A549 (cell line): ENCODE data around the gene OR4N5. TPM values are rescaled to one million over a fixed set of nuclear protein-coding genes. Genes with fewer than 3 reads are reported as not detected.

Experiments used
- ATAC-seq, 2 experiments: fragments of 200-7000 bp in 1 of 2; fragments of >200 bp in 1 of 2; cut with Nextera tagmentation in 1 of 2; cut with Tn5 transposase in 1 of 2; 3 replicates each; pipeline versions ENCODE4 v1.8.0 to v1.9.1; 2018 to 2020; ENCODE audit warnings: mild to moderate bottlenecking in 1 of 2, moderate library complexity in 1 of 2
- CTCF ChIA-PET: fragments of 300-600 bp; sonication (Branson Sonifier 250); formaldehyde crosslinking; extraction: SDS; loops from one replicate; lab custom pipeline; 2021; ENCODE audit warnings: antibody characterized with exemption, inconsistent platforms; lab: Yijun Ruan, JAX
- POLR2A ChIA-PET: fragments of 350-600 bp; formaldehyde crosslinking; extraction: SDS; loops from one replicate; lab custom pipeline; 2021; ENCODE audit warnings: antibody characterized with exemption, inconsistent platforms; lab: Yijun Ruan, JAX
- DNase-seq, 2 experiments: peaks; one replicate each; pipeline versions ENCODE4 v3.0.0 to v3.0.0-alpha.2; 2011 to 2016; ENCODE audit warnings: low read depth in 1 of 2, low spot score in 1 of 2
- FAIRE-seq: peaks from 2 replicates; lab custom pipeline; 2011; peaks lifted over from hg19 to GRCh38; lab: Jason Lieb, UNC
- H3K27ac ChIP-seq, 2 experiments: fragments of >200 bp; sonication (Bioruptor Twin); formaldehyde crosslinking; 3 replicates each; pipeline ENCODE4 v1.5.1; 2016 to 2017
- H3K4me1 ChIP-seq: fragments of >200 bp; sonication (Bioruptor Twin); formaldehyde crosslinking; 3 replicates; pipeline ENCODE4 v1.6.1; 2016
- H3K4me2 ChIP-seq: fragments of >200 bp; sonication (Bioruptor Twin); formaldehyde crosslinking; 3 replicates; pipeline ENCODE4 v1.6.1; 2016
- H3K4me3 ChIP-seq: fragments of >200 bp; sonication (Bioruptor Twin); formaldehyde crosslinking; 3 replicates; pipeline ENCODE4 v1.5.1; 2016
- H3K9me3 ChIP-seq: fragments of >200 bp; sonication (Bioruptor Twin); formaldehyde crosslinking; 3 replicates; pipeline ENCODE4 v1.6.1; 2016
- CHD4 ChIP-seq: fragments of 200-600 bp; sonication (generic); IDR thresholded peaks from 2 replicates; pipeline ENCODE4 v1.6.1; 2016; ENCODE audit warnings: antibody characterized with exemption, mild to moderate bottlenecking, borderline replicate concordance
- EHF ChIP-seq: fragments of 250-450 bp; sonication (Bioruptor Pico); IDR thresholded peaks from 2 replicates; pipeline ENCODE4 v1.5.0; 2020; ENCODE audit warnings: mild to moderate bottlenecking
- ESRRA ChIP-seq: fragments of 150-350 bp; IDR thresholded peaks from 2 replicates; pipeline ENCODE4 v1.6.1; 2014; ENCODE audit warnings: mild to moderate bottlenecking, low read length, borderline replicate concordance
- FOSB ChIP-seq: fragments of 250-450 bp; sonication (Bioruptor Pico); IDR thresholded peaks from 2 replicates; pipeline ENCODE4 v1.5.0; 2020; ENCODE audit warnings: mild to moderate bottlenecking, moderate library complexity
- HOXA7 ChIP-seq: fragments of 250-450 bp; sonication (Bioruptor Pico); IDR thresholded peaks from 2 replicates; pipeline ENCODE4 v1.5.0; 2020; ENCODE audit warnings: mild to moderate bottlenecking, moderate library complexity
- JUNB ChIP-seq: fragments of >200 bp; sonication (Bioruptor Twin); formaldehyde crosslinking; IDR thresholded peaks from 2 replicates; pipeline ENCODE4 v1.6.1; 2016
- MAFK ChIP-seq: fragments of 450-650 bp; IDR thresholded peaks from 2 replicates; pipeline ENCODE4 v1.6.1; 2014; ENCODE audit not compliant: partially characterized antibody
- MAZ ChIP-seq: fragments of 150-350 bp; IDR thresholded peaks from 2 replicates; pipeline ENCODE4 v1.6.1; 2014; ENCODE audit warnings: antibody characterized with exemption, low read depth, low read length, borderline replicate concordance
- NFE2L2 ChIP-seq: fragments of 150-350 bp; conservative IDR thresholded peaks from 2 replicates; pipeline ENCODE4 v1.6.1; 2014; ENCODE audit warnings: low read length
- NPAS2 ChIP-seq: fragments of 250-450 bp; sonication (Bioruptor Pico); IDR thresholded peaks from 2 replicates; pipeline ENCODE4 v1.8.0; 2022; ENCODE audit warnings: mild to moderate bottlenecking, moderate library complexity, borderline replicate concordance
- POLR2A ChIP-seq: IDR thresholded peaks from 2 replicates; pipeline ENCODE4 v1.6.1; 2012; ENCODE audit warnings: mild to moderate bottlenecking, low read length
- POLR2AphosphoS2 ChIP-seq: conservative IDR thresholded peaks from 2 replicates; pipeline ENCODE4 v1.6.1; 2012; ENCODE audit warnings: low read length, improper control_type of control experiment, inconsistent platforms
- RAD21 ChIP-seq, 2 experiments: fragments of >200 bp in 1 of 2; sonication (Bioruptor Twin) in 1 of 2; formaldehyde crosslinking in 1 of 2; IDR thresholded peaks in 1 of 2; conservative IDR thresholded peaks in 1 of 2; 2 replicates in 1 of 2; 3 replicates in 1 of 2; pipeline ENCODE4 v1.6.1; 2012 to 2018; ENCODE audit warnings: inconsistent platforms in 1 of 2
- RFX5 ChIP-seq: fragments of 450-650 bp; IDR thresholded peaks from 2 replicates; pipeline ENCODE4 v1.7.1; 2014; ENCODE audit warnings: antibody characterized with exemption, mild to moderate bottlenecking, moderate library complexity
- RNF2 ChIP-seq: fragments of 200-600 bp; sonication (generic); IDR thresholded peaks from 2 replicates; pipeline ENCODE4 v1.6.1; 2016; ENCODE audit warnings: low read depth, mild to moderate bottlenecking, antibody characterized with exemption, moderate library complexity, borderline replicate concordance
- SMC3 ChIP-seq: fragments of >200 bp; sonication (Bioruptor Twin); formaldehyde crosslinking; IDR thresholded peaks from 3 replicates; pipeline ENCODE4 v1.6.1; 2018; ENCODE audit warnings: inconsistent platforms
- ZNF302 ChIP-seq: fragments of 250-450 bp; sonication (Bioruptor Pico); IDR thresholded peaks from 2 replicates; pipeline ENCODE4 v1.9.0; 2021; ENCODE audit warnings: inconsistent platforms, mild to moderate bottlenecking, moderate library complexity
- WGBS: methylation state at CpG from one replicate; pipeline ENCODE4 v1.1.6; 2017; ENCODE audit errors: missing lambda C conversion rate; 5-methylcytosine and 5-hydroxymethylcytosine counted together
- polyA plus RNA-seq, 4 experiments: library from polyadenylated mRNA; depleted of rRNA in 3 of 4; stranded (reverse); fragments of >200 nt; fragmentation: RNase III in 1 of 4; extraction: RNeasy Plus Mini Kit Qiagen cat#74134 plus additional on column Dnase treatment in 1 of 4; gene quantifications; 2 replicates in 3 of 4; 3 replicates in 1 of 4; pipeline ENCODE4 v1.2.3, GENCODE V29; 2011 to 2017
- small RNA-seq, 6 experiments: library from RNA; depleted of rRNA; stranded (forward); fragments of <200 nt; gene quantifications; one replicate each; pipeline ENCODE3, GENCODE V24; 2012
- TF ChIP-seq, protein P1 (sequence below): fragments of 250-450 bp; sonication (Bioruptor Pico); IDR thresholded peaks from 2 replicates; pipeline ENCODE4 v1.5.0; 2020; ENCODE audit warnings: low read depth, mild to moderate bottlenecking, moderate library complexity
- TF ChIP-seq, protein P2 (sequence below): fragments of 150-350 bp; IDR thresholded peaks from 2 replicates; pipeline ENCODE4 v1.6.1; 2014; ENCODE audit warnings: low read depth, mild to moderate bottlenecking, low read length
- TF ChIP-seq, protein P3 (sequence below): IDR thresholded peaks from 2 replicates; pipeline ENCODE4 v1.6.1; 2012

OR4N5 gene
- polyA plus RNA-seq, 2 of the 4 experiments (the other 2 are of a cell fraction): not detected

DNA sequence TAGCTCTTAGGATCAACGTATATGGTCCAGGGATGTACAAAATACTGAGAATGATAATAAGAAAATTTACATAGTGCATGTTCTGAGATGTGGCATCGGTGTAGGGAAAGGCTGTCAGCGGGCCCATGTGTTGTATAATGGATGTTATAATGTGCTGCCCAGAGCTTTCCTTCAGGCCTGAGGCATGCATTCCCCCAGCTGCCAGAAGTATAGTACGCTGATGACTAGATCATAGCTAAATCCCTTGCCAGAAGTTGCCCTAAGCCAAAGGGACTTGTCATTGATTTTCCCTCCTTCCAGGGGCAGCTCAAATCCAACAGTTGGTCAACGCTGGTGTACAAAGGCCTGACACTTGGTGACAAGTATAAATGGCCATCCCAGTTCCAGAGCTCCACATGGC, 45.6 kb downstream of the OR4N5 start:
- DNase-seq (no peak), FAIRE-seq (no peak), ATAC-seq (no peak)
- WGBS: 29% methylated on average over 5 of the region's 5 CpGs
- no peaks in the 10 kb centered on the region for H3K9me3 ChIP-seq
- no peaks in the 10 kb centered on the region for H3K4me1 ChIP-seq
- POLR2A ChIA-PET: no interaction called here
- H3K4me2 ChIP-seq: no peak overlapping the region
- H3K27ac ChIP-seq: no peak overlapping the region
- CTCF ChIA-PET: interaction anchor here (0.7 kb wide), 1 partner anchor 22 kb away, joined by 3 read pairs; no protein-coding TSS in a partner anchor
- no peak for TF ChIP-seq RNF2
- no peak for TF ChIP-seq NFE2L2
- TF ChIP-seq ESRRA: no peak
- no peak for TF ChIP-seq HOXA7 (CRISPR knock-in tag)
- no peak for TF ChIP-seq SMC3
- no peak for TF ChIP-seq POLR2AphosphoS2
- TF ChIP-seq CHD4: no peak
- no peak for TF ChIP-seq EHF (CRISPR knock-in tag)
- TF ChIP-seq JUNB: no peak
- TF ChIP-seq, protein P1, sequence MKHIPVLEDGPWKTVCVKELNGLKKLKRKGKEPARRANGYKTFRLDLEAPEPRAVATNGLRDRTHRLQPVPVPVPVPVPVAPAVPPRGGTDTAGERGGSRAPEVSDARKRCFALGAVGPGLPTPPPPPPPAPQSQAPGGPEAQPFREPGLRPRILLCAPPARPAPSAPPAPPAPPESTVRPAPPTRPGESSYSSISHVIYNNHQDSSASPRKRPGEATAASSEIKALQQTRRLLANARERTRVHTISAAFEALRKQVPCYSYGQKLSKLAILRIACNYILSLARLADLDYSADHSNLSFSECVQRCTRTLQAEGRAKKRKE (CRISPR knock-in tag): no peak
- no peak for TF ChIP-seq POLR2A
- no peak for TF ChIP-seq RAD21 (conservative IDR thresholded peaks at IDR 0.05 in 1 of 2, IDR thresholded peaks at IDR 0.05 in 1 of 2)
- TF ChIP-seq, all 56 proteins: peak for 0
- no peak overlapping the region for H3K4me3 ChIP-seq

DNA sequence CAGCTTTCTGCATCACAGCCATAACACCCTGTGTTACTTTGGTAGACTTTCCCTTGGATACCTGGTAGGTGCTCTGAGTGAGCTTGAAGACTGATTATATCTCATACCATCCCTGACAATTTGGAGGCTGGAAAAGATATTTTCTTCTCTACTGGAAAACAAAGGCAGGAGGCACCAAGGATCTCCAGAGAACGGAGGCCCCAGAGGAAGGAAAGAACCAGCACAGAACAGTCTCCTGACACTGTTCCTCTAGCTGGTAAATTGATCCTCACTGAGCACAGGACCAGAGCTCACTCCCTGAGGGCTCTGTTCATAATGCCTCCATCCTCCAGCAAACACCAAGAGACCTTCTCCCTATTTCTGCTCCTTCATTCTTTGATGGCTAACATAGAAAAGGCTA, 52.0 kb downstream of the OR4N5 start, which contains the start of gene OR11G2:
Gene OR11G2, plus strand, starts transcription at position 301 of the 400 bp plus-strand sequence. CDS start 6,542 bp downstream, outside the sequence.
- no peak within 1 kb of the TSS for H3K4me3 ChIP-seq
- no peaks in the 10 kb centered on the region for H3K4me1 ChIP-seq
- WGBS: 0% methylated on average over 1 of the region's 1 CpG
- H3K4me2 ChIP-seq: no peak within 1 kb of the TSS
- H3K9me3 ChIP-seq: no peaks in the 10 kb centered on the region
- ATAC-seq (no peak), DNase-seq (no peak)
- POLR2A ChIA-PET: no interaction called here
- TF ChIP-seq NPAS2 (CRISPR knock-in tag) (no peak), FOSB (no peak), MAFK (no peak), ZNF302 (CRISPR knock-in tag) (no peak)
- TF ChIP-seq, all 56 proteins: peak for 0
- CTCF ChIA-PET: no interaction called here
- FAIRE-seq: no peak
- no peak within 1 kb of the TSS for H3K27ac ChIP-seq

DNA sequence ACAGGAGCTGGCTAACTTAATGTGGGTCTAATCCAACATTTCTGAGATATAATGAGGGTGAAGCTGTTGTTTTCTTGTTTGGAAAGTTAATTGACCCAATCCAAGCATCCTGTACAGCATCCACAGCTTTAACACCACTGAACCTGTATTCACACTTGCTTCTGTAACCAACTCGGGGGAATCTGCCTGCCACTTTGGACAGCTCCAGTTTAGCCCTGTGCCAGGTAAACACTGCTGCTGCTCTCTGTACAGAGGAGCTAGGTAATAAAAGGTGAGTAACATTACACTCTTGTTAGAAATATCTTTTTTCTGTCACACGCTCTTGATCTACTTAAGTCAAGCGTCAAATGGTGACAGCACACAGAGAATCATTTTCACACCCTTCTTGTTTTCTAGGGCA, 52.8 kb downstream of the OR4N5 start:
- no peak for DNase-seq
- no peak for FAIRE-seq
- no peak for ATAC-seq
- Histone ChIP-seq H3K4me3 (no peak overlapping the region), H3K27ac (no peak overlapping the region), H3K4me1 (no peaks in the 10 kb centered on the region), H3K4me2 (no peak overlapping the region), H3K9me3 (no peaks in the 10 kb centered on the region)
- CTCF ChIA-PET: no interaction called here
- POLR2A ChIA-PET: no interaction called here
- no peak for TF ChIP-seq RFX5
- 47% methylated on average over 3 of the region's 3 CpGs for WGBS

DNA sequence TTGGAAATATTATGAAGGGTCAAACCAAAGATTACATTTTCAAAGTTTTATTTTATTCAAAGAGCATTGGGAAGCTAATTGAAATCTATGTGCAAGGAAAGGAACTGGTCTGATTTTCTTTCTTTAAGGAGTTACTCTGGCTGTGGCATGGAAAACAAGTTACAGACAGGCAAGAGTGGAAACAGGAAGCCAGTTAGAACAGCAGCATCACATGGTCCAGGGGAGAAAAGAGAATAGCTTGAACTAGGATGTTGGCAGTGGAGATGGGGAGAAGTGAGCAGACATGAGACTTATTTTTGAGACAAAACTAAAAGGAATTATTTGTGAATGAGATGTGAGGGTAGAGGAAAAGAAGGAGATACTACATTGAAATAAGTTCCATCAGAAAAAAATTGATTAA, 55.5 kb downstream of the OR4N5 start:
- no peak overlapping the region for H3K4me2 ChIP-seq
- DNase-seq: no peak
- no peak for ATAC-seq
- no peak for TF ChIP-seq MAFK
- no peak for TF ChIP-seq FOSB
- TF ChIP-seq, protein P2, sequence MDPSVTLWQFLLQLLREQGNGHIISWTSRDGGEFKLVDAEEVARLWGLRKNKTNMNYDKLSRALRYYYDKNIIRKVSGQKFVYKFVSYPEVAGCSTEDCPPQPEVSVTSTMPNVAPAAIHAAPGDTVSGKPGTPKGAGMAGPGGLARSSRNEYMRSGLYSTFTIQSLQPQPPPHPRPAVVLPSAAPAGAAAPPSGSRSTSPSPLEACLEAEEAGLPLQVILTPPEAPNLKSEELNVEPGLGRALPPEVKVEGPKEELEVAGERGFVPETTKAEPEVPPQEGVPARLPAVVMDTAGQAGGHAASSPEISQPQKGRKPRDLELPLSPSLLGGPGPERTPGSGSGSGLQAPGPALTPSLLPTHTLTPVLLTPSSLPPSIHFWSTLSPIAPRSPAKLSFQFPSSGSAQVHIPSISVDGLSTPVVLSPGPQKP: no peak
- no peak for TF ChIP-seq MAZ
- TF ChIP-seq, protein P3, sequence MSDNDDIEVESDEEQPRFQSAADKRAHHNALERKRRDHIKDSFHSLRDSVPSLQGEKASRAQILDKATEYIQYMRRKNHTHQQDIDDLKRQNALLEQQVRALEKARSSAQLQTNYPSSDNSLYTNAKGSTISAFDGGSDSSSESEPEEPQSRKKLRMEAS: no peak
- TF ChIP-seq HOXA7 (CRISPR knock-in tag): no peak
- H3K4me3 ChIP-seq: no peak overlapping the region
- POLR2A ChIA-PET: no interaction called here
- no peaks in the 10 kb centered on the region for H3K9me3 ChIP-seq
- FAIRE-seq: no peak
- H3K27ac ChIP-seq: no peak overlapping the region
- H3K4me1 ChIP-seq: no peaks in the 10 kb centered on the region
- CTCF ChIA-PET: no interaction called here

Small RNAs within 50 kb of the gene (small RNA-seq; reads per million reads assigned to genes)
- gene GTF2IP22: 0 reads per million in 6 experiments
- 0 reads per million in 6 experiments for gene RNA5SP380

Other genes starting within 250 kb of the OR4N5 start
- gene OR4K5, start 218.2 kb upstream of the OR4N5 start, polyA plus RNA-seq (2011; rRNA removed): not detected in 2 replicates
- gene OR4K5, start 218.2 kb upstream of the OR4N5 start, polyA plus RNA-seq (2017; fragmentation: RNase III; extraction: RNeasy Plus Mini Kit Qiagen cat#74134 plus additional on column Dnase treatment): not detected in 3 replicates
- gene OR4K1, start 207.9 kb upstream of the OR4N5 start, polyA plus RNA-seq (2011; rRNA removed): not detected in 2 replicates
- not detected in 3 replicates for gene OR4K1, start 207.9 kb upstream of the OR4N5 start, polyA plus RNA-seq (2017; fragmentation: RNase III; extraction: RNeasy Plus Mini Kit Qiagen cat#74134 plus additional on column Dnase treatment)
- not detected in 2 replicates for gene OR4K15, start 163.2 kb upstream of the OR4N5 start, polyA plus RNA-seq (2011; rRNA removed)
- gene OR4K15, start 163.2 kb upstream of the OR4N5 start, polyA plus RNA-seq (2017; fragmentation: RNase III; extraction: RNeasy Plus Mini Kit Qiagen cat#74134 plus additional on column Dnase treatment): not detected in 3 replicates
- gene OR4Q2, start 136.7 kb upstream of the OR4N5 start, polyA plus RNA-seq (2011; rRNA removed): not detected in 2 replicates
- gene OR4Q2, start 136.7 kb upstream of the OR4N5 start, polyA plus RNA-seq (2017; fragmentation: RNase III; extraction: RNeasy Plus Mini Kit Qiagen cat#74134 plus additional on column Dnase treatment): not detected in 3 replicates
- not detected in 2 replicates for gene OR4K14, start 119.5 kb upstream of the OR4N5 start, polyA plus RNA-seq (2011; rRNA removed)
- gene OR4K14, start 119.5 kb upstream of the OR4N5 start, polyA plus RNA-seq (2017; fragmentation: RNase III; extraction: RNeasy Plus Mini Kit Qiagen cat#74134 plus additional on column Dnase treatment): not detected in 3 replicates
- not detected in 2 replicates for gene OR4K13, start 102.8 kb upstream of the OR4N5 start, polyA plus RNA-seq (2011; rRNA removed)
- gene OR4K13, start 102.8 kb upstream of the OR4N5 start, polyA plus RNA-seq (2017; fragmentation: RNase III; extraction: RNeasy Plus Mini Kit Qiagen cat#74134 plus additional on column Dnase treatment): not detected in 3 replicates
- gene OR4L1, start 78.8 kb upstream of the OR4N5 start, polyA plus RNA-seq (2011; rRNA removed): not detected in 2 replicates
- not detected in 3 replicates for gene OR4L1, start 78.8 kb upstream of the OR4N5 start, polyA plus RNA-seq (2017; fragmentation: RNase III; extraction: RNeasy Plus Mini Kit Qiagen cat#74134 plus additional on column Dnase treatment)
- gene OR4K17, start 28.1 kb upstream of the OR4N5 start, polyA plus RNA-seq (2011; rRNA removed): not detected in 2 replicates
- not detected in 3 replicates for gene OR4K17, start 28.1 kb upstream of the OR4N5 start, polyA plus RNA-seq (2017; fragmentation: RNase III; extraction: RNeasy Plus Mini Kit Qiagen cat#74134 plus additional on column Dnase treatment)
- not detected in 2 replicates for gene OR11G2, start 52.1 kb downstream of the OR4N5 start, polyA plus RNA-seq (2011; rRNA removed)
- gene OR11G2, start 52.1 kb downstream of the OR4N5 start, polyA plus RNA-seq (2017; fragmentation: RNase III; extraction: RNeasy Plus Mini Kit Qiagen cat#74134 plus additional on column Dnase treatment): not detected in 3 replicates
- gene OR11H6, start 84.9 kb downstream of the OR4N5 start, polyA plus RNA-seq (2011; rRNA removed): not detected in 2 replicates
- gene OR11H6, start 84.9 kb downstream of the OR4N5 start, polyA plus RNA-seq (2017; fragmentation: RNase III; extraction: RNeasy Plus Mini Kit Qiagen cat#74134 plus additional on column Dnase treatment): not detected in 3 replicates
- not detected in 2 replicates for gene OR11H7, start 90.2 kb downstream of the OR4N5 start, polyA plus RNA-seq (2011; rRNA removed)
- gene OR11H7, start 90.2 kb downstream of the OR4N5 start, polyA plus RNA-seq (2017; fragmentation: RNase III; extraction: RNeasy Plus Mini Kit Qiagen cat#74134 plus additional on column Dnase treatment): not detected in 3 replicates
- gene OR11H4, start 100.5 kb downstream of the OR4N5 start, polyA plus RNA-seq (2011; rRNA removed): not detected in 2 replicates
- not detected in 3 replicates for gene OR11H4, start 100.5 kb downstream of the OR4N5 start, polyA plus RNA-seq (2017; fragmentation: RNase III; extraction: RNeasy Plus Mini Kit Qiagen cat#74134 plus additional on column Dnase treatment)
- gene TTC5, start 167.1 kb downstream of the OR4N5 start, polyA plus RNA-seq (2011; rRNA removed): 21.9 and 31.2 TPM in 2 replicates
- 25.1 to 30.2 TPM (median 30.1 TPM) in 3 replicates for gene TTC5, start 167.1 kb downstream of the OR4N5 start, polyA plus RNA-seq (2017; fragmentation: RNase III; extraction: RNeasy Plus Mini Kit Qiagen cat#74134 plus additional on column Dnase treatment)
- 98.2 and 121 TPM in 2 replicates for gene CCNB1IP1, start 194.5 kb downstream of the OR4N5 start, polyA plus RNA-seq (2011; rRNA removed)
- gene CCNB1IP1, start 194.5 kb downstream of the OR4N5 start, polyA plus RNA-seq (2017; fragmentation: RNase III; extraction: RNeasy Plus Mini Kit Qiagen cat#74134 plus additional on column Dnase treatment): 29.9 to 32.6 TPM (median 30.8 TPM) in 3 replicates
- 39.8 and 42.3 TPM in 2 replicates for gene PARP2, start 204.8 kb downstream of the OR4N5 start, polyA plus RNA-seq (2011; rRNA removed)
- 42.0 to 43.4 TPM (median 42.1 TPM) in 3 replicates for gene PARP2, start 204.8 kb downstream of the OR4N5 start, polyA plus RNA-seq (2017; fragmentation: RNase III; extraction: RNeasy Plus Mini Kit Qiagen cat#74134 plus additional on column Dnase treatment)